HCT116 (cell line): ENCODE data around the gene AFTPH. TPM values are rescaled to one million over a fixed set of nuclear protein-coding genes. Genes with fewer than 3 reads are reported as not detected.

Experiments
- ATAC-seq: fragments of 200-7000 bp; cut with Tn5 transposase; 2 replicates; pipeline ENCODE4 v1.9.1; 2020; ENCODE audit warnings: mild to moderate bottlenecking, moderate library complexity
- BruUV-seq: library from RNA; stranded (reverse); fragments of 400-500 nt; replicated peaks from 2 replicates; lab custom pipeline; 2021; lab: Mats Ljungman, UMichigan
- CTCF ChIA-PET: fragments of 300-600 bp; sonication (Branson Sonifier 250); formaldehyde crosslinking; loops from one replicate; lab custom pipeline; 2021; ENCODE audit warnings: antibody characterized with exemption; lab: Charles Lee
- POLR2A ChIA-PET: fragments of 300-600, 350-600 bp; sonication (Branson Sonifier 250); formaldehyde crosslinking; loops from one replicate; lab custom pipeline; 2021; ENCODE audit warnings: antibody characterized with exemption; lab: Charles Lee
- RAD21 ChIA-PET, 2 experiments: fragments of 300-600 bp; sonication (Branson Sonifier 250); formaldehyde crosslinking; loops; one replicate each; lab custom pipeline; 2023; ENCODE audit warnings: low total read pairs in 2 of 2; ENCODE audit not compliant: uncharacterized antibody in 2 of 2, unreplicated experiment in 2 of 2, low non-redundant PET in 1 of 2; lab: Charles Lee
- DNase-seq: peaks from one replicate; pipeline ENCODE4 v3.0.0-alpha.2; 2010; ENCODE audit warnings: low read depth, low spot score
- H2AFZ ChIP-seq: fragments of 200-600 bp; shearing (Covaris generic), sonication (generic); 2 replicates; pipeline ENCODE4 v1.6.1; 2017; ENCODE audit warnings: low read depth, mixed run types, mixed read lengths, antibody characterized with exemption, low read length; ENCODE audit not compliant: poor library complexity, severe bottlenecking
- H3K27ac ChIP-seq: 2 replicates; pipeline ENCODE4 v1.5.1; 2012; ENCODE audit warnings: low read depth, low read length
- H3K27me3 ChIP-seq: fragments of 200-600 bp; sonication (generic); 2 replicates; pipeline ENCODE4 v1.6.1; 2016; ENCODE audit warnings: mixed run types, low read length, mixed read lengths; ENCODE audit not compliant: insufficient read depth
- H3K36me3 ChIP-seq, 2 experiments: fragments of 200-500 bp in 1 of 2; fragments of 200-600 bp in 1 of 2; sonication (Bioruptor generic) in 1 of 2; sonication (generic) in 1 of 2; 2 replicates each; pipeline versions ENCODE4 v1.5.1 to v1.6.1; 2014 to 2016; ENCODE audit warnings: low read length in 2 of 2, inconsistent platforms in 1 of 2, mixed read lengths in 1 of 2, mixed run types in 1 of 2; ENCODE audit not compliant: insufficient read depth in 2 of 2, control insufficient read depth in 1 of 2
- H3K4me1 ChIP-seq, 2 experiments: fragments of 200-600 bp in 1 of 2; sonication (generic) in 1 of 2; 2 replicates each; pipeline versions ENCODE4 v1.5.1 to v1.6.1; 2012 to 2017; ENCODE audit warnings: low read length in 2 of 2, inconsistent platforms in 1 of 2, mild to moderate bottlenecking in 1 of 2, mixed read lengths in 1 of 2, mixed run types in 1 of 2, moderate library complexity in 1 of 2; ENCODE audit not compliant: insufficient read depth in 2 of 2, control insufficient read depth in 1 of 2
- H3K4me2 ChIP-seq: fragments of 200-600 bp; sonication (generic); 2 replicates; pipeline ENCODE4 v1.6.1; 2017; ENCODE audit warnings: mixed run types, low read length, mixed read lengths
- H3K4me3 ChIP-seq, 2 experiments: fragments of 200-600 bp in 1 of 2; sonication (generic) in 1 of 2; replicated peaks in 1 of 2; 2 replicates each; pipeline ENCODE4 v1.5.1; 2011 to 2016; ENCODE audit warnings: low read length in 2 of 2, control low read depth in 1 of 2, low read depth in 1 of 2, mild to moderate bottlenecking in 1 of 2, mixed read lengths in 1 of 2, mixed run types in 1 of 2
- H3K79me2 ChIP-seq: fragments of 200-600 bp; sonication (generic); 2 replicates; pipeline ENCODE4 v1.6.1; 2017; ENCODE audit warnings: mild to moderate bottlenecking, mixed run types, low read length, moderate library complexity, mixed read lengths; ENCODE audit not compliant: insufficient read depth
- H3K9ac ChIP-seq: fragments of 200-600 bp; sonication (generic); 2 replicates; pipeline ENCODE4 v1.6.1; 2016; ENCODE audit warnings: low read length, mixed read lengths
- H3K9me2 ChIP-seq: fragments of 200-600 bp; sonication (generic), shearing (Covaris generic); 2 replicates; pipeline ENCODE4 v1.6.1; 2017; ENCODE audit warnings: mixed run types, mild to moderate bottlenecking, moderate library complexity; ENCODE audit not compliant: insufficient read depth
- H3K9me3 ChIP-seq, 2 experiments: fragments of 200-500 bp in 1 of 2; fragments of 200-600 bp in 1 of 2; sonication (Bioruptor generic) in 1 of 2; sonication (generic) in 1 of 2; 2 replicates each; pipeline ENCODE4 v1.6.1; 2014 to 2017; ENCODE audit warnings: low read length in 2 of 2, mixed read lengths in 2 of 2, inconsistent platforms in 1 of 2, low read depth in 1 of 2, mild to moderate bottlenecking in 1 of 2, mixed run types in 1 of 2, moderate library complexity in 1 of 2; ENCODE audit not compliant: control insufficient read depth in 1 of 2, insufficient read depth in 1 of 2
- H4K20me1 ChIP-seq: fragments of 200-600 bp; sonication (generic), shearing (Covaris generic); 2 replicates; pipeline ENCODE4 v1.6.1; 2017; ENCODE audit warnings: mixed run types, mild to moderate bottlenecking, moderate library complexity; ENCODE audit not compliant: insufficient read depth
- CEBPB ChIP-seq: IDR thresholded peaks from 2 replicates; pipeline ENCODE4 v1.6.1; 2012; ENCODE audit warnings: low read depth
- ELF1 ChIP-seq: IDR thresholded peaks from 2 replicates; pipeline ENCODE4 v1.6.1; 2012; ENCODE audit warnings: low read depth, borderline replicate concordance
- EZH2 ChIP-seq: fragments of 200-600 bp; sonication (generic); IDR thresholded peaks from 2 replicates; pipeline ENCODE4 v1.6.1; 2017; ENCODE audit warnings: antibody characterized with exemption, mixed run types
- FOSL1 ChIP-seq: IDR thresholded peaks from 2 replicates; pipeline ENCODE4 v1.6.1; 2012; ENCODE audit warnings: low read depth
- JUND ChIP-seq: IDR thresholded peaks from 2 replicates; pipeline ENCODE4 v1.6.1; 2012
- POLR2A ChIP-seq: IDR thresholded peaks from 2 replicates; pipeline ENCODE4 v1.7.0; 2011; ENCODE audit warnings: borderline replicate concordance; ENCODE audit not compliant: insufficient read depth, insufficient read length; ENCODE audit errors: extremely low read depth
- POLR2AphosphoS5 ChIP-seq: IDR thresholded peaks from 2 replicates; pipeline ENCODE4 v1.6.1; 2011; ENCODE audit warnings: mild to moderate bottlenecking, low read depth, low read length, moderate library complexity
- RAD21 ChIP-seq: IDR thresholded peaks from 2 replicates; pipeline ENCODE4 v1.6.1; 2012; ENCODE audit warnings: low read depth, mild to moderate bottlenecking
- SRF ChIP-seq: IDR thresholded peaks from 2 replicates; pipeline ENCODE4 v1.6.1; 2012; ENCODE audit warnings: low read depth
- TCF7L2 ChIP-seq: IDR thresholded peaks from 2 replicates; pipeline ENCODE4 v1.7.0; 2011; ENCODE audit warnings: borderline replicate concordance, inconsistent platforms; ENCODE audit not compliant: insufficient read depth, insufficient read length; ENCODE audit errors: extremely low read depth
- YY1 ChIP-seq: IDR thresholded peaks from 2 replicates; pipeline ENCODE4 v1.6.1; 2011; ENCODE audit warnings: low read length, low read depth, moderate library complexity, mild to moderate bottlenecking; ENCODE audit not compliant: insufficient replicate concordance; ENCODE audit errors: extremely low read depth
- ZFX ChIP-seq: fragments of 450-650 bp; IDR thresholded peaks from 2 replicates; pipeline ENCODE4 v1.6.1; 2017
- ZNF274 ChIP-seq: fragments of 200-500 bp; sonication (Bioruptor generic); IDR thresholded peaks from 2 replicates; pipeline ENCODE4 v1.6.1; 2014; ENCODE audit warnings: mild to moderate bottlenecking, low read depth, low read length, inconsistent platforms
- intact Hi-C: fragments of 100-400 bp; cut with micrococcal nuclease; formaldehyde crosslinking; loops from 2 replicates; pipeline ENCODE4 v1.10.0; 2022
- total RNA-seq: library from RNA; stranded (reverse); gene quantifications from one replicate; pipeline ENCODE4 v1.2.1, GENCODE V29; 2021; ENCODE audit not compliant: unreplicated experiment
- TF ChIP-seq, protein P1 (sequence below): IDR thresholded peaks from 2 replicates; pipeline ENCODE4 v1.6.1; 2012; ENCODE audit warnings: low read depth
- TF ChIP-seq, protein P2 (sequence below): IDR thresholded peaks from 2 replicates; pipeline ENCODE4 v1.6.1; 2011; ENCODE audit warnings: mild to moderate bottlenecking, low read length, moderate library complexity; ENCODE audit not compliant: insufficient replicate concordance; ENCODE audit errors: extremely low read depth

AFTPH gene
- total RNA-seq, 1 experiment from 2014 or later = 23.6 TPM

DNA sequence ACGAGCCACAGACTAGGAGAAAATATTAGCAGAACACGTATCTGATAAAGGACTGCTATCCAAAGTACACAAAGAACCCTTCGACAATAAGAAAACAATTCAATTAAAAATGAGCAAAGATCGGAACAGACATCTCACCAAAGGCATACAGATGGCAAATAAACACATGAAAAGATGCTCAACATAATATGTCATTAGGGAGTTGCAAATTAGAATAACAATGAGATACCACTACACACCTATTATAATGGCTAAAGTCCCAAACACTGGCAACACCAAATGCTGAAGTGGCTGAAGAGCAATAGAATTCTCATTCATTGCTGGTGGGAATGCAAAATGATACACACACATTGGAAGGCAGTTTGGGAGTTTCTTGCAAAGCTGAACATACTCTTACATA, 96.5 kb downstream of the AFTPH start:
- DNase-seq = no peak
- Histone ChIP-seq H4K20me1 (no peaks in the 10 kb centered on the region), H3K9ac (no peak overlapping the region)
- TF ChIP-seq FOSL1 = no peak
- TF ChIP-seq, protein P1, sequence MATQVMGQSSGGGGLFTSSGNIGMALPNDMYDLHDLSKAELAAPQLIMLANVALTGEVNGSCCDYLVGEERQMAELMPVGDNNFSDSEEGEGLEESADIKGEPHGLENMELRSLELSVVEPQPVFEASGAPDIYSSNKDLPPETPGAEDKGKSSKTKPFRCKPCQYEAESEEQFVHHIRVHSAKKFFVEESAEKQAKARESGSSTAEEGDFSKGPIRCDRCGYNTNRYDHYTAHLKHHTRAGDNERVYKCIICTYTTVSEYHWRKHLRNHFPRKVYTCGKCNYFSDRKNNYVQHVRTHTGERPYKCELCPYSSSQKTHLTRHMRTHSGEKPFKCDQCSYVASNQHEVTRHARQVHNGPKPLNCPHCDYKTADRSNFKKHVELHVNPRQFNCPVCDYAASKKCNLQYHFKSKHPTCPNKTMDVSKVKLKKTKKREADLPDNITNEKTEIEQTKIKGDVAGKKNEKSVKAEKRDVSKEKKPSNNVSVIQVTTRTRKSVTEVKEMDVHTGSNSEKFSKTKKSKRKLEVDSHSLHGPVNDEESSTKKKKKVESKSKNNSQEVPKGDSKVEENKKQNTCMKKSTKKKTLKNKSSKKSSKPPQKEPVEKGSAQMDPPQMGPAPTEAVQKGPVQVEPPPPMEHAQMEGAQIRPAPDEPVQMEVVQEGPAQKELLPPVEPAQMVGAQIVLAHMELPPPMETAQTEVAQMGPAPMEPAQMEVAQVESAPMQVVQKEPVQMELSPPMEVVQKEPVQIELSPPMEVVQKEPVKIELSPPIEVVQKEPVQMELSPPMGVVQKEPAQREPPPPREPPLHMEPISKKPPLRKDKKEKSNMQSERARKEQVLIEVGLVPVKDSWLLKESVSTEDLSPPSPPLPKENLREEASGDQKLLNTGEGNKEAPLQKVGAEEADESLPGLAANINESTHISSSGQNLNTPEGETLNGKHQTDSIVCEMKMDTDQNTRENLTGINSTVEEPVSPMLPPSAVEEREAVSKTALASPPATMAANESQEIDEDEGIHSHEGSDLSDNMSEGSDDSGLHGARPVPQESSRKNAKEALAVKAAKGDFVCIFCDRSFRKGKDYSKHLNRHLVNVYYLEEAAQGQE = no peak
- TF ChIP-seq, protein P2, sequence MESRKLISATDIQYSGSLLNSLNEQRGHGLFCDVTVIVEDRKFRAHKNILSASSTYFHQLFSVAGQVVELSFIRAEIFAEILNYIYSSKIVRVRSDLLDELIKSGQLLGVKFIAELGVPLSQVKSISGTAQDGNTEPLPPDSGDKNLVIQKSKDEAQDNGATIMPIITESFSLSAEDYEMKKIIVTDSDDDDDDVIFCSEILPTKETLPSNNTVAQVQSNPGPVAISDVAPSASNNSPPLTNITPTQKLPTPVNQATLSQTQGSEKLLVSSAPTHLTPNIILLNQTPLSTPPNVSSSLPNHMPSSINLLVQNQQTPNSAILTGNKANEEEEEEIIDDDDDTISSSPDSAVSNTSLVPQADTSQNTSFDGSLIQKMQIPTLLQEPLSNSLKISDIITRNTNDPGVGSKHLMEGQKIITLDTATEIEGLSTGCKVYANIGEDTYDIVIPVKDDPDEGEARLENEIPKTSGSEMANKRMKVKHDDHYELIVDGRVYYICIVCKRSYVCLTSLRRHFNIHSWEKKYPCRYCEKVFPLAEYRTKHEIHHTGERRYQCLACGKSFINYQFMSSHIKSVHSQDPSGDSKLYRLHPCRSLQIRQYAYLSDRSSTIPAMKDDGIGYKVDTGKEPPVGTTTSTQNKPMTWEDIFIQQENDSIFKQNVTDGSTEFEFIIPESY = no peak
- TF ChIP-seq JUND = no peak
- no peak for TF ChIP-seq TCF7L2
- no peak for TF ChIP-seq YY1
- TF ChIP-seq ZNF274 = no peak
- no peak for TF ChIP-seq CEBPB
- TF ChIP-seq SRF = no peak
- no peak for TF ChIP-seq POLR2AphosphoS5
- no peak for TF ChIP-seq RAD21
- no peak for TF ChIP-seq POLR2A
- no peak for TF ChIP-seq EZH2
- TF ChIP-seq ZFX = no peak
- no peak for TF ChIP-seq ELF1
- TF ChIP-seq, all 23 proteins: peak for 0
- H3K4me1 ChIP-seq = no peaks in the 10 kb centered on the region
- H3K36me3 ChIP-seq = no peaks in the 10 kb centered on the region
- H3K79me2 ChIP-seq = no peaks in the 10 kb centered on the region
- H3K27me3 ChIP-seq = no peaks in the 10 kb centered on the region
- intact Hi-C loops = no loop called here
- ChIA-PET CTCF (interaction anchor here (0.9 to 2.4 kb wide), 2 partner anchors 33 to 98 kb away, joined by 3 to 6 read pairs; no protein-coding TSS in a partner anchor), POLR2A (no interaction called here), RAD21 (no interaction called here)
- no peak overlapping the region for H3K27ac ChIP-seq
- H2AFZ ChIP-seq = no peak overlapping the region
- H3K9me3 ChIP-seq = no peaks in the 10 kb centered on the region
- no TSS peak for BruUV-seq
- no peak overlapping the region for H3K4me3 ChIP-seq
- no peaks in the 10 kb centered on the region for H3K9me2 ChIP-seq
- ATAC-seq = no peak
- H3K4me2 ChIP-seq = no peak overlapping the region
